ENCODE data around the gene SCP2. TPM values are rescaled to one million over a fixed set of nuclear protein-coding genes. Genes with fewer than 3 reads are reported as not detected.

Gene SCP2
- total RNA-seq, 2 experiments from 2014 or later, result 63.9 to 75.5 TPM

DNA sequence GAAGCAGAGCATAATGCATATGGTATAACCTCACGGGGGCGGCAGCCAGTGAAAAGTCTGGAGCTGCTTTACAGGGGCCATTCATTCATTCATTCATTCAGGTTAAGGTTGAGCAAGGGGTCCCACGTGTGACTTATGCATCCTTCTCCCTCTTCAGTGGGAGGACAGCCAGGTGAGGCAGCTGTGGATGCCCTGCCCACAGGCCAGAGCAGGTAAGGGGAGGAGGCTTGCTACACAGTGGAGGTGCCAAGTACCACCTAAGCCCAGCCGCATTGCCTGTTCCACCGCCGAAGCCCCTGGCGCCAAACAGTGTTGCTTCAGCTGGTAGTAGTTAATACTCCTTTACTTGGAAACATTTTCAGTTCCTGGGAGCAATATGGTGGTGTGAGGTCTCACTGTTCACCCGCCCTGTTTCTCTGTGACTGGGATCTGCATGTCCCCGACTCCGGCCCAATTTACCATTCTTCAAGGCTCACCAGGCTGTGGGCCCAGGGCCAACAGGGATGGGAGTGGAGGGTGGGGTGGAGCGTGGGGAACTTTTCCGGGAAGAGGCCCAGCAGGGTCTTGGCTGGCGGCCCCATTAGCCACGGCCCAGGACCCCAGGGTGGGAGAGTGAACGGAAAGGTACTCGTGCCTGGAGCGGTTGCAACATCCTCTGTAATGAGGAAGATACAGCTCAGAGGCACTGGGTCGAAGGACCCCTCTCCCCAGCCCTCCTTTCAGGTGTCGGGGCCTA, 134.2 kb downstream of the SCP2 start:
- no peak overlapping the region for H3K4me3 ChIP-seq (ENCODE audit: low read depth, low read length, poor library complexity, severe bottlenecking)
- H3K79me2 ChIP-seq (ENCODE audit: insufficient read depth, low read depth, low read length), result no peaks in the 10 kb centered on the region
- TF ChIP-seq EZH2phosphoT487 (IDR thresholded peaks at IDR 0.05; ENCODE audit: borderline replicate concordance, low read depth, low read length), result no peak
- TF ChIP-seq, protein P1, sequence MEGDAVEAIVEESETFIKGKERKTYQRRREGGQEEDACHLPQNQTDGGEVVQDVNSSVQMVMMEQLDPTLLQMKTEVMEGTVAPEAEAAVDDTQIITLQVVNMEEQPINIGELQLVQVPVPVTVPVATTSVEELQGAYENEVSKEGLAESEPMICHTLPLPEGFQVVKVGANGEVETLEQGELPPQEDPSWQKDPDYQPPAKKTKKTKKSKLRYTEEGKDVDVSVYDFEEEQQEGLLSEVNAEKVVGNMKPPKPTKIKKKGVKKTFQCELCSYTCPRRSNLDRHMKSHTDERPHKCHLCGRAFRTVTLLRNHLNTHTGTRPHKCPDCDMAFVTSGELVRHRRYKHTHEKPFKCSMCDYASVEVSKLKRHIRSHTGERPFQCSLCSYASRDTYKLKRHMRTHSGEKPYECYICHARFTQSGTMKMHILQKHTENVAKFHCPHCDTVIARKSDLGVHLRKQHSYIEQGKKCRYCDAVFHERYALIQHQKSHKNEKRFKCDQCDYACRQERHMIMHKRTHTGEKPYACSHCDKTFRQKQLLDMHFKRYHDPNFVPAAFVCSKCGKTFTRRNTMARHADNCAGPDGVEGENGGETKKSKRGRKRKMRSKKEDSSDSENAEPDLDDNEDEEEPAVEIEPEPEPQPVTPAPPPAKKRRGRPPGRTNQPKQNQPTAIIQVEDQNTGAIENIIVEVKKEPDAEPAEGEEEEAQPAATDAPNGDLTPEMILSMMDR (conservative IDR thresholded peaks at IDR 0.05; ENCODE audit: low read length), result no peak
- BruUV-seq (replicated peaks), result no TSS peak
- CTCF ChIA-PET (ENCODE audit: unreplicated experiment), result no interaction called here
- H3K4me2 ChIP-seq (ENCODE audit: low read length), result no peak overlapping the region
- H3K4me1 ChIP-seq (ENCODE audit: insufficient read depth, low read length, poor library complexity, severe bottlenecking), result no peaks in the 10 kb centered on the region
- no peak overlapping the region for H3K27ac ChIP-seq (ENCODE audit: low read depth, low read length, poor library complexity, severe bottlenecking)
- intact Hi-C loops (cut with micrococcal nuclease; ENCODE audit: unreplicated experiment), result no loop called here
- H2AFZ ChIP-seq (ENCODE audit: low read length), result no peak overlapping the region
- H3K9me2 ChIP-seq (ENCODE audit: insufficient read depth, low read length), result no peaks in the 10 kb centered on the region
- H3K9me3 ChIP-seq (ENCODE audit: low read length), result no peaks in the 10 kb centered on the region
- POLR2A ChIA-PET, result no interaction called here
- DNase-seq (ENCODE audit: low spot score), result no peak
- no peaks in the 10 kb centered on the region for H3K36me3 ChIP-seq (ENCODE audit: insufficient read depth, low read length)
- H4K20me1 ChIP-seq (ENCODE audit: insufficient read depth, low read length), result no peaks in the 10 kb centered on the region

- Histone ChIP-seq H3K4me1 (ENCODE audit: insufficient read depth, low read length, poor library complexity, severe bottlenecking) (no peaks in the 10 kb centered on the region), H3K4me3 (ENCODE audit: low read depth, low read length, poor library complexity, severe bottlenecking) (no peak within 1 kb of the TSS), H3K27ac (ENCODE audit: low read depth, low read length, poor library complexity, severe bottlenecking) (no peak within 1 kb of the TSS), H3K9me3 (ENCODE audit: low read length) (no peaks in the 10 kb centered on the region), H3K4me2 (ENCODE audit: low read length) (no peak within 1 kb of the TSS), H3K9me2 (ENCODE audit: insufficient read depth, low read length) (no peaks in the 10 kb centered on the region), H3K36me3 (ENCODE audit: insufficient read depth, low read length) (no peaks in the 10 kb centered on the region), H4K20me1 (ENCODE audit: insufficient read depth, low read length) (no peaks in the 10 kb centered on the region), H2AFZ (ENCODE audit: low read length) (no peak within 1 kb of the TSS), H3K79me2 (ENCODE audit: insufficient read depth, low read depth, low read length) (no peaks in the 10 kb centered on the region)
- no peak for DNase-seq (ENCODE audit: low spot score)
- intact Hi-C loops (cut with micrococcal nuclease; ENCODE audit: unreplicated experiment), result no loop called here
- CTCF ChIA-PET (ENCODE audit: unreplicated experiment), result no interaction called here
- POLR2A ChIA-PET, result no interaction called here
- BruUV-seq (replicated peaks), result no TSS peak
- TF ChIP-seq, protein P1 (conservative IDR thresholded peaks at IDR 0.05; ENCODE audit: low read length), result no peak
- TF ChIP-seq EZH2phosphoT487 (IDR thresholded peaks at IDR 0.05; ENCODE audit: borderline replicate concordance, low read depth, low read length), result no peak
Observed at GRCh38 chr1:53061859-53062707, 135.0 kb downstream of the SCP2 start, which contains the start of gene PODN. TSS of gene PODN (plus strand) at chr1:53062213. CDS start at chr1:53069856, 7,643 bp downstream.

All from OCI-LY7 (cell line).